HEK293 (cell line): ENCODE results near the gene WASHC3.

Experiments
- CTCF ChIA-PET: fragments of 350-600 bp; formaldehyde crosslinking; extraction: SDS; loops from one replicate; lab custom pipeline; 2021; ENCODE audit warnings: antibody characterized with exemption; lab: Yijun Ruan, JAX
- POLR2A ChIA-PET: fragments of 300-600 bp; formaldehyde crosslinking; extraction: SDS; loops from one replicate; lab custom pipeline; 2020; ENCODE audit warnings: antibody characterized with exemption, inconsistent platforms; lab: Yijun Ruan, JAX
- H3K27ac ChIP-seq: fragments of 200-500 bp; sonication (Bioruptor generic); 2 replicates; pipeline ENCODE4 v1.5.1; 2014; ENCODE audit warnings: low read depth, low read length, control low read depth, inconsistent platforms; ENCODE audit errors: extremely low read depth
- H3K36me3 ChIP-seq, 2 experiments: fragments of 200-500 bp in 1 of 2; sonication (Bioruptor generic) in 1 of 2; 1 replicate in 1 of 2; 2 replicates in 1 of 2; pipeline ENCODE4 v1.5.1; 2014 to 2017; ENCODE audit warnings: inconsistent platforms in 2 of 2, low read length in 2 of 2; ENCODE audit not compliant: control insufficient read depth in 2 of 2, insufficient read depth in 1 of 2
- H3K4me1 ChIP-seq: fragments of 200-500 bp; sonication (Bioruptor generic); 2 replicates; pipeline ENCODE4 v1.5.1; 2014; ENCODE audit warnings: mild to moderate bottlenecking, low read length, inconsistent platforms; ENCODE audit not compliant: control insufficient read depth, insufficient read depth
- H3K4me3 ChIP-seq: 2 replicates; pipeline ENCODE4 v1.5.1; 2011; ENCODE audit warnings: low read depth, mild to moderate bottlenecking, control low read depth, low read length, moderate library complexity
- H3K9me3 ChIP-seq: fragments of 200-500 bp; sonication (Bioruptor generic); 2 replicates; pipeline ENCODE4 v1.5.1; 2014; ENCODE audit warnings: low read depth, low read length, inconsistent platforms; ENCODE audit not compliant: control insufficient read depth, insufficient read depth
- INSM2 ChIP-seq: fragments of 450-650 bp; formaldehyde crosslinking; IDR thresholded peaks from 2 replicates; pipeline ENCODE4 v1.5.1; 2016; ENCODE audit warnings: missing biosample characterization, missing genetic modification characterization
- MEIS1 ChIP-seq: sonication (generic); formaldehyde crosslinking; IDR thresholded peaks from 2 replicates; pipeline ENCODE4 v1.8.1; 2022; ENCODE audit warnings: missing genetic modification reagents, mild to moderate bottlenecking, borderline replicate concordance
- SP7 ChIP-seq: fragments of 450-650 bp; formaldehyde crosslinking; IDR thresholded peaks from 2 replicates; pipeline ENCODE4 v1.5.1; 2016; ENCODE audit warnings: missing biosample characterization, missing genetic modification characterization
- YY2 ChIP-seq: fragments of 450-650 bp; formaldehyde crosslinking; IDR thresholded peaks from 2 replicates; pipeline ENCODE4 v1.5.1; 2016; ENCODE audit warnings: missing biosample characterization, missing genetic modification characterization
- ZFP3 ChIP-seq: fragments of 450-650 bp; formaldehyde crosslinking; IDR thresholded peaks from 2 replicates; pipeline ENCODE4 v1.5.1; 2016; ENCODE audit warnings: low read depth, missing biosample characterization, missing genetic modification characterization
- ZFP69B ChIP-seq: fragments of 450-650 bp; formaldehyde crosslinking; IDR thresholded peaks from 2 replicates; pipeline ENCODE4 v1.5.1; 2016; ENCODE audit warnings: missing biosample characterization, missing genetic modification characterization
- ZNF114 ChIP-seq: fragments of 450-650 bp; formaldehyde crosslinking; IDR thresholded peaks from 2 replicates; pipeline ENCODE4 v1.5.0; 2017; ENCODE audit warnings: missing biosample characterization, missing genetic modification characterization
- ZNF140 ChIP-seq: fragments of 450-650 bp; formaldehyde crosslinking; IDR thresholded peaks from 2 replicates; pipeline ENCODE4 v1.5.1; 2016; ENCODE audit warnings: missing biosample characterization, missing genetic modification characterization
- ZNF19 ChIP-seq: fragments of 450-650 bp; formaldehyde crosslinking; IDR thresholded peaks from 2 replicates; pipeline ENCODE4; 2016; ENCODE audit warnings: missing biosample characterization, missing genetic modification characterization, low read depth
- ZNF214 ChIP-seq: fragments of 450-650 bp; formaldehyde crosslinking; IDR thresholded peaks from 2 replicates; pipeline ENCODE4 v1.5.1; 2017; ENCODE audit warnings: missing biosample characterization, mild to moderate bottlenecking, missing genetic modification characterization, borderline replicate concordance
- ZNF266 ChIP-seq: fragments of 450-650 bp; formaldehyde crosslinking; IDR thresholded peaks from 2 replicates; pipeline ENCODE4 v1.5.1; 2016; ENCODE audit warnings: missing biosample characterization, missing genetic modification characterization, low read depth
- ZNF274 ChIP-seq, 2 experiments: fragments of 200-500 bp in 1 of 2; fragments of 450-650 bp in 1 of 2; sonication (Bioruptor generic) in 1 of 2; formaldehyde crosslinking in 1 of 2; IDR thresholded peaks; 2 replicates each; pipeline versions ENCODE4 v1.5.1 to v1.6.1; 2014 to 2016; ENCODE audit warnings: borderline replicate concordance in 1 of 2, inconsistent platforms in 1 of 2, low read length in 1 of 2, missing biosample characterization in 1 of 2, missing genetic modification characterization in 1 of 2
- ZNF335 ChIP-seq: fragments of 450-650 bp; formaldehyde crosslinking; conservative IDR thresholded peaks from 2 replicates; pipeline ENCODE4 v1.5.1; 2016; ENCODE audit warnings: missing biosample characterization, missing genetic modification characterization
- ZNF350 ChIP-seq: fragments of 450-650 bp; formaldehyde crosslinking; IDR thresholded peaks from 2 replicates; pipeline ENCODE4 v1.5.0; 2017; ENCODE audit warnings: missing biosample characterization, mild to moderate bottlenecking, missing genetic modification characterization
- ZNF394 ChIP-seq: fragments of 450-650 bp; formaldehyde crosslinking; IDR thresholded peaks from 2 replicates; pipeline ENCODE4 v1.5.1; 2016; ENCODE audit warnings: missing biosample characterization, missing genetic modification characterization, mild to moderate bottlenecking, moderate library complexity, borderline replicate concordance
- ZNF596 ChIP-seq: fragments of 450-650 bp; IDR thresholded peaks from 2 replicates; pipeline ENCODE4 v1.5.0; 2018; ENCODE audit warnings: missing biosample characterization, mild to moderate bottlenecking, missing genetic modification characterization, moderate library complexity
- ZNF692 ChIP-seq: fragments of 450-650 bp; formaldehyde crosslinking; IDR thresholded peaks from 2 replicates; pipeline ENCODE4 v1.5.1; 2016; ENCODE audit warnings: missing biosample characterization, missing genetic modification characterization
- ZNF76 ChIP-seq: fragments of 450-650 bp; formaldehyde crosslinking; IDR thresholded peaks from 2 replicates; pipeline ENCODE4; 2016; ENCODE audit warnings: low read depth, missing biosample characterization, missing genetic modification characterization, borderline replicate concordance
- ZNF830 ChIP-seq: fragments of 450-650 bp; IDR thresholded peaks from 2 replicates; pipeline ENCODE4 v1.5.0; 2018; ENCODE audit warnings: missing biosample characterization, missing genetic modification characterization, low read depth, mild to moderate bottlenecking, moderate library complexity
- TF ChIP-seq, protein P1 (sequence below): fragments of 450-650 bp; formaldehyde crosslinking; IDR thresholded peaks from 2 replicates; pipeline ENCODE4 v1.5.1; 2016; ENCODE audit warnings: missing biosample characterization, missing genetic modification characterization
- TF ChIP-seq, protein P2 (sequence below): fragments of 450-650 bp; formaldehyde crosslinking; IDR thresholded peaks from 2 replicates; pipeline ENCODE4 v1.5.1; 2016; ENCODE audit warnings: missing biosample characterization, missing genetic modification characterization

Gene WASHC3

GRCh38 chr12:102054345-102054744 is 7.4 kb downstream of the WASHC3 start:
- ChIA-PET CTCF (no interaction called here), POLR2A (no interaction called here)
- H3K9me3 ChIP-seq, result no peaks in the 10 kb centered on the region
- H3K27ac ChIP-seq, result no peak overlapping the region
- no peaks in the 10 kb centered on the region for H3K4me1 ChIP-seq
- peaks cover 17 to 41% of the 10 kb centered on the region in 2 experiments for H3K36me3 ChIP-seq
- TF ChIP-seq ZNF76 (tag by site-specific recombination) (no peak), ZNF350 (no peak), ZNF335 (tag by site-specific recombination) (no peak), INSM2 (tag by site-specific recombination) (no peak)
- TF ChIP-seq, protein P1, sequence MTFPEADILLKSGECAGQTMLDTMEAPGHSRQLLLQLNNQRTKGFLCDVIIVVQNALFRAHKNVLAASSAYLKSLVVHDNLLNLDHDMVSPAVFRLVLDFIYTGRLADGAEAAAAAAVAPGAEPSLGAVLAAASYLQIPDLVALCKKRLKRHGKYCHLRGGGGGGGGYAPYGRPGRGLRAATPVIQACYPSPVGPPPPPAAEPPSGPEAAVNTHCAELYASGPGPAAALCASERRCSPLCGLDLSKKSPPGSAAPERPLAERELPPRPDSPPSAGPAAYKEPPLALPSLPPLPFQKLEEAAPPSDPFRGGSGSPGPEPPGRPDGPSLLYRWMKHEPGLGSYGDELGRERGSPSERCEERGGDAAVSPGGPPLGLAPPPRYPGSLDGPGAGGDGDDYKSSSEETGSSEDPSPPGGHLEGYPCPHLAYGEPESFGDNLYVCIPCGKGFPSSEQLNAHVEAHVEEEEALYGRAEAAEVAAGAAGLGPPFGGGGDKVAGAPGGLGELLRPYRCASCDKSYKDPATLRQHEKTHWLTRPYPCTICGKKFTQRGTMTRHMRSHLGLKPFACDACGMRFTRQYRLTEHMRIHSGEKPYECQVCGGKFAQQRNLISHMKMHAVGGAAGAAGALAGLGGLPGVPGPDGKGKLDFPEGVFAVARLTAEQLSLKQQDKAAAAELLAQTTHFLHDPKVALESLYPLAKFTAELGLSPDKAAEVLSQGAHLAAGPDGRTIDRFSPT (tag by site-specific recombination), result no peak
- H3K4me3 ChIP-seq, result no peak overlapping the region

DNA sequence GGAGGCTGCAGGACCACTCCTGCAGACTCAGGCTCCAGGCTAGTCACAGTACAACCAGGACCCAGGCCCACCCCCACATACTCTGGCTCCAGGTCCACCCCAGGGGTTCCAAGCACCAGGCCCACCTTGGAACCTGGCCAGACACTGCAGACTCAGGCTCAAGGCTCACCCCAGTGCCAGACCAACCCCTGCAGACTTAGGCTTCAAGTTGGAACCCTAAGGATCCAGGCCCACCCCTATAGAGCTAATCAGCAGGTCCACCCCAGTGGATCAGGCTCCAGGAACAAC is 8.8 kb downstream of the WASHC3 start:
- Histone ChIP-seq H3K36me3 (peaks cover 21 to 47% of the 10 kb centered on the region in 2 experiments), H3K9me3 (no peaks in the 10 kb centered on the region), H3K4me1 (no peaks in the 10 kb centered on the region), H3K4me3 (no peak overlapping the region), H3K27ac (no peak overlapping the region)
- CTCF ChIA-PET, result no interaction called here
- TF ChIP-seq ZFP69B (tag by site-specific recombination) (no peak), ZNF692 (tag by site-specific recombination) (no peak), ZNF830 (no peak), ZNF19 (no peak), ZNF266 (no peak)
- TF ChIP-seq, protein P2, sequence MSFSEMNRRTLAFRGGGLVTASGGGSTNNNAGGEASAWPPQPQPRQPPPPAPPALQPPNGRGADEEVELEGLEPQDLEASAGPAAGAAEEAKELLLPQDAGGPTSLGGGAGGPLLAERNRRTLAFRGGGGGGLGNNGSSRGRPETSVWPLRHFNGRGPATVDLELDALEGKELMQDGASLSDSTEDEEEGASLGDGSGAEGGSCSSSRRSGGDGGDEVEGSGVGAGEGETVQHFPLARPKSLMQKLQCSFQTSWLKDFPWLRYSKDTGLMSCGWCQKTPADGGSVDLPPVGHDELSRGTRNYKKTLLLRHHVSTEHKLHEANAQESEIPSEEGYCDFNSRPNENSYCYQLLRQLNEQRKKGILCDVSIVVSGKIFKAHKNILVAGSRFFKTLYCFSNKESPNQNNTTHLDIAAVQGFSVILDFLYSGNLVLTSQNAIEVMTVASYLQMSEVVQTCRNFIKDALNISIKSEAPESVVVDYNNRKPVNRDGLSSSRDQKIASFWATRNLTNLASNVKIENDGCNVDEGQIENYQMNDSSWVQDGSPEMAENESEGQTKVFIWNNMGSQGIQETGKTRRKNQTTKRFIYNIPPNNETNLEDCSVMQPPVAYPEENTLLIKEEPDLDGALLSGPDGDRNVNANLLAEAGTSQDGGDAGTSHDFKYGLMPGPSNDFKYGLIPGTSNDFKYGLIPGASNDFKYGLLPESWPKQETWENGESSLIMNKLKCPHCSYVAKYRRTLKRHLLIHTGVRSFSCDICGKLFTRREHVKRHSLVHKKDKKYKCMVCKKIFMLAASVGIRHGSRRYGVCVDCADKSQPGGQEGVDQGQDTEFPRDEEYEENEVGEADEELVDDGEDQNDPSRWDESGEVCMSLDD (tag by site-specific recombination), result no peak
- POLR2A ChIA-PET, result no interaction called here

- POLR2A ChIA-PET, result interaction anchor here (0.7 kb wide), 1 partner anchor 9 kb away, joined by 4 read pairs; the partner anchor contains the start of gene WASHC3
- H3K4me3 ChIP-seq, result no peak overlapping the region
- H3K9me3 ChIP-seq, result no peaks in the 10 kb centered on the region
- H3K4me1 ChIP-seq, result no peaks in the 10 kb centered on the region
- H3K27ac ChIP-seq, result no peak overlapping the region
- H3K36me3 ChIP-seq, result peaks cover 21 to 47% of the 10 kb centered on the region in 2 experiments
- TF ChIP-seq ZNF394 (no peak), ZNF274 (IDR thresholded peaks at IDR 0.05; ENCODE audit: low read length) (no peak), ZNF274 (tag by site-specific recombination; IDR thresholded peaks at IDR 0.05; ENCODE audit: borderline replicate concordance) (no peak), YY2 (tag by site-specific recombination) (no peak), ZNF214 (no peak), MEIS1 (no peak), ZNF140 (tag by site-specific recombination) (no peak), ZNF596 (tag by site-specific recombination) (no peak), ZNF19 (no peak), SP7 (tag by site-specific recombination) (no peak), ZFP3 (tag by site-specific recombination) (no peak), ZNF114 (tag by site-specific recombination) (no peak)
- CTCF ChIA-PET, result no interaction called here
Measured at GRCh38 chr12:102052192-102053061, 9.4 kb downstream of the WASHC3 start.
